Measurements from ENCODE around the gene GAREM2.

DNA sequence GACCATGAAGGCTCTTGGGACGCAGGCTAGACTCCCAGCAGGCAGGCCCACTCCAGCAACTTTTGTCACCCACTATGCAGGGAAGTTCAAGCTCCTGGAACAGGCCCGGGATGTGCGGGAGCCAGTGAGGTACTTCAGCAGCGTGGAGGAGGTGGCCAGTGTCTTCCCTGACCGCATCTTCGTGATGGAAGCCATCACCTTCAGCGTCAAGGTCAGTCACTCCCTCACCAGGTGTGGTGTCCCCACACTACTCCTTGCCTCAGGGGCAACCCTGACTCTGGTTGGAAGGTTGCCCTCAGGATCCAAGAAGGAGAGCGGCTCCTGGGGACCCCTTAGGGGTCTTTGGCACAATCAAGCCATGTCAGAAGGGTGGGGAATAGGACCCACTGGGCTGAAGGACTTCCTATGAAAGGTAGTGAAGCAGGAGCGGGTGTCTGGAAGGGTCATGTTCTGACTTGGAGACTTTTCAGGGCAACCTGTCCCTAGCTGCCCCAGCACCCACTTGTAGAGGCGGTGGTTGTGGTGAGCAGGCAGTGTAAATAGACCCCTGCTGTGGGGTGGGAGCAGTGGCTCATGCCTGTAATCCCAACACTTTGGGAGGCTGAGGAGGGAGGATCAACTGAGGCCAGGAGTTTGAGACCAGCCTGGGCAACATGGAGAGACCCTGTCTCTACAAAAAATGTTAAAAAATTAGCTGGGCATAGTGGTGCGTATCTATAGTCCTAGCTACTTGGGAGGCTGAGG lies 10.2 kb downstream of the GAREM2 start:
- TF ChIP-seq, protein P1, sequence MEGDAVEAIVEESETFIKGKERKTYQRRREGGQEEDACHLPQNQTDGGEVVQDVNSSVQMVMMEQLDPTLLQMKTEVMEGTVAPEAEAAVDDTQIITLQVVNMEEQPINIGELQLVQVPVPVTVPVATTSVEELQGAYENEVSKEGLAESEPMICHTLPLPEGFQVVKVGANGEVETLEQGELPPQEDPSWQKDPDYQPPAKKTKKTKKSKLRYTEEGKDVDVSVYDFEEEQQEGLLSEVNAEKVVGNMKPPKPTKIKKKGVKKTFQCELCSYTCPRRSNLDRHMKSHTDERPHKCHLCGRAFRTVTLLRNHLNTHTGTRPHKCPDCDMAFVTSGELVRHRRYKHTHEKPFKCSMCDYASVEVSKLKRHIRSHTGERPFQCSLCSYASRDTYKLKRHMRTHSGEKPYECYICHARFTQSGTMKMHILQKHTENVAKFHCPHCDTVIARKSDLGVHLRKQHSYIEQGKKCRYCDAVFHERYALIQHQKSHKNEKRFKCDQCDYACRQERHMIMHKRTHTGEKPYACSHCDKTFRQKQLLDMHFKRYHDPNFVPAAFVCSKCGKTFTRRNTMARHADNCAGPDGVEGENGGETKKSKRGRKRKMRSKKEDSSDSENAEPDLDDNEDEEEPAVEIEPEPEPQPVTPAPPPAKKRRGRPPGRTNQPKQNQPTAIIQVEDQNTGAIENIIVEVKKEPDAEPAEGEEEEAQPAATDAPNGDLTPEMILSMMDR (conservative IDR thresholded peaks at IDR 0.05; ENCODE audit: low read depth, low read length), result no peak
- no peak for TF ChIP-seq EZH2 (IDR thresholded peaks at IDR 0.05; ENCODE audit: borderline replicate concordance, low read depth, low read length, poor library complexity, severe bottlenecking)

Measured in A673 (cell line).